Urothelium cell line (cell line): ENCODE measurements around the gene BDKRB2.

ENCODE experiments used
- DNase-seq: peaks from one replicate; pipeline ENCODE4 v3.0.0; 2011; ENCODE audit warnings: low spot score, mixed read lengths
- FAIRE-seq: peaks from 2 replicates; lab custom pipeline; 2011; peaks lifted over from hg19 to GRCh38; lab: Jason Lieb, UNC

BDKRB2 gene

GRCh38 chr14:96247031-96247430 lies 42.4 kb downstream of the BDKRB2 start:
- DNase-seq (no peak), FAIRE-seq (no peak)

- DNase-seq, result no peak
- no peak for FAIRE-seq
Measured at GRCh38 chr14:96249029-96249428, 44.4 kb downstream of the BDKRB2 start.

- no peak for DNase-seq
- FAIRE-seq, result no peak
Measured at GRCh38 chr14:96250485-96250884, 45.8 kb downstream of the BDKRB2 start.

GRCh38 chr14:96251656-96252155 lies 47.1 kb downstream of the BDKRB2 start:
- no peak for DNase-seq

GRCh38 chr14:96252323-96252998 lies 47.8 kb downstream of the BDKRB2 start:
- FAIRE-seq (no peak), DNase-seq (no peak)

More at GRCh38 chr14:96251656-96252155, 47.1 kb downstream of the BDKRB2 start:
- FAIRE-seq, result no peak

- no peak for FAIRE-seq
Measured at GRCh38 chr14:96252999-96253539, 48.4 kb downstream of the BDKRB2 start.

GRCh38 chr14:96254687-96255086 lies 50.0 kb downstream of the BDKRB2 start:
- FAIRE-seq (no peak), DNase-seq (no peak)

More at GRCh38 chr14:96252999-96253539, 48.4 kb downstream of the BDKRB2 start:
- DNase-seq, result peak; percentile 74

GRCh38 chr14:96255501-96256366 lies 51.1 kb downstream of the BDKRB2 start, which contains the start of gene BDKRB1:
BDKRB1 (plus strand) TSS chr14:96256210; CDS start chr14:96263683, 7,473 bp downstream.
- DNase-seq (no peak), FAIRE-seq (no peak)

- DNase-seq, result no peak
- no peak for FAIRE-seq
Measured at GRCh38 chr14:96256407-96256806, 51.8 kb downstream of the BDKRB2 start.

GRCh38 chr14:96257056-96257455 lies 52.4 kb downstream of the BDKRB2 start:
- DNase-seq (no peak), FAIRE-seq (no peak)

- FAIRE-seq, result no peak
Measured at GRCh38 chr14:96257900-96258299, 53.3 kb downstream of the BDKRB2 start.

GRCh38 chr14:96260341-96260821 lies 55.7 kb downstream of the BDKRB2 start:
- DNase-seq, result no peak
- FAIRE-seq, result no peak

More at GRCh38 chr14:96257900-96258299, 53.3 kb downstream of the BDKRB2 start:
- no peak for DNase-seq

GRCh38 chr14:96261053-96261452 lies 56.4 kb downstream of the BDKRB2 start:
- DNase-seq (no peak), FAIRE-seq (no peak)

GRCh38 chr14:96261772-96262655 lies 57.4 kb downstream of the BDKRB2 start:
- DNase-seq, result no peak

GRCh38 chr14:96263347-96264199 lies 58.9 kb downstream of the BDKRB2 start:
- DNase-seq (no peak), FAIRE-seq (no peak)

More at GRCh38 chr14:96261772-96262655, 57.4 kb downstream of the BDKRB2 start:
- FAIRE-seq, result no peak

- DNase-seq, result no peak
- no peak for FAIRE-seq
Measured at GRCh38 chr14:96264200-96264553, 59.5 kb downstream of the BDKRB2 start.

- no peak for DNase-seq
Measured at GRCh38 chr14:96264853-96265252, 60.2 kb downstream of the BDKRB2 start.

GRCh38 chr14:96265383-96266095 lies 60.9 kb downstream of the BDKRB2 start:
- no peak for FAIRE-seq
- no peak for DNase-seq

More at GRCh38 chr14:96264853-96265252, 60.2 kb downstream of the BDKRB2 start:
- FAIRE-seq, result no peak

- no peak for FAIRE-seq
Measured at GRCh38 chr14:96267336-96267735, 62.7 kb downstream of the BDKRB2 start.

More at GRCh38 chr14:96267336-96267735, 62.7 kb downstream of the BDKRB2 start:
- no peak for DNase-seq
